Esophagus squamous epithelium (tissue), 4 donors: Measurements from ENCODE around the gene MRPS15.

Experiments used
- POLR2A ChIP-seq, 4 donors: fragments of 450-650 bp; IDR thresholded peaks; one replicate each; pipeline ENCODE4 v1.6.1; 2017; ENCODE audit warnings: antibody characterized with exemption in 4 of 4, mild to moderate bottlenecking in 4 of 4, moderate library complexity in 3 of 4
- TF ChIP-seq, protein P1 (sequence below), 6 experiments: fragments of 450-650 bp in 4 of 6; fragments of 200-600 bp in 2 of 6; sonication (generic) in 2 of 6; IDR thresholded peaks; one replicate each; pipeline ENCODE4 v1.5.1; 2016 to 2019; ENCODE audit warnings: antibody characterized with exemption in 6 of 6, mild to moderate bottlenecking in 4 of 6, moderate library complexity in 4 of 6

DNA sequence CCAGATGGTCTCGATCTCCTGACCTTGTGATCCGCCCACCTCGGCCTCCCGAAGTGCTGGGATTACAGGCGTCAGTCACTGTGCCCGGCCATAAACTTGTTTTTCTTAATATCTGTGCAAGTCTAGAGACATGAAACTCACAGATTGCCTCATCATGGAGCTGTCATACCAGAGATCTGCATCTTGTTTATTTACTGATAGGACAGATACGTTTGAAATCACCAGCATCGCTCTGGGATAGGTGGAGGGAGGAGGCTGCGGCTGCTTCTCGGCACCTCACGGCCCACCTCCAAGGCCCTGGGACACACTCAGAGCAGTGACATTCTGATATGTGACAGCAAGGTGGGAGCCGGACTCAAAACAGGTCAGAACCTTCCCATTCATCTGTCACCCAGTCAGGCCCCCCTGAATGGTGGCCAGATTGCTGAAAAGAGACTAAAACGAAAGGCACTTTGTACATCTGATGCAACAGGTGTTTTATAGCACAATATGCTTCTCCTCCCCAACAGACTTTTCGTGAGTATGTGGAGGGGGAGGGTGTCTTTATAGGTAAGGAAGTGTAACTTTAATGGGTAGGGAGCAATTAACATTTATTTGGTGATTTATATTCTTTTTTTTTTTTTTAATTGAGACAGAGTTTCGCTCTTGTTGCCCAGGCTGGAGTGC is 48.4 kb downstream of the MRPS15 start:
- TF ChIP-seq, protein P1, sequence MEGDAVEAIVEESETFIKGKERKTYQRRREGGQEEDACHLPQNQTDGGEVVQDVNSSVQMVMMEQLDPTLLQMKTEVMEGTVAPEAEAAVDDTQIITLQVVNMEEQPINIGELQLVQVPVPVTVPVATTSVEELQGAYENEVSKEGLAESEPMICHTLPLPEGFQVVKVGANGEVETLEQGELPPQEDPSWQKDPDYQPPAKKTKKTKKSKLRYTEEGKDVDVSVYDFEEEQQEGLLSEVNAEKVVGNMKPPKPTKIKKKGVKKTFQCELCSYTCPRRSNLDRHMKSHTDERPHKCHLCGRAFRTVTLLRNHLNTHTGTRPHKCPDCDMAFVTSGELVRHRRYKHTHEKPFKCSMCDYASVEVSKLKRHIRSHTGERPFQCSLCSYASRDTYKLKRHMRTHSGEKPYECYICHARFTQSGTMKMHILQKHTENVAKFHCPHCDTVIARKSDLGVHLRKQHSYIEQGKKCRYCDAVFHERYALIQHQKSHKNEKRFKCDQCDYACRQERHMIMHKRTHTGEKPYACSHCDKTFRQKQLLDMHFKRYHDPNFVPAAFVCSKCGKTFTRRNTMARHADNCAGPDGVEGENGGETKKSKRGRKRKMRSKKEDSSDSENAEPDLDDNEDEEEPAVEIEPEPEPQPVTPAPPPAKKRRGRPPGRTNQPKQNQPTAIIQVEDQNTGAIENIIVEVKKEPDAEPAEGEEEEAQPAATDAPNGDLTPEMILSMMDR (IDR thresholded peaks at IDR 0.05), result no peak
- no peak for TF ChIP-seq POLR2A (IDR thresholded peaks at IDR 0.05)
